ENCODE data around the gene KLHL18.

KLHL18 gene

DNA sequence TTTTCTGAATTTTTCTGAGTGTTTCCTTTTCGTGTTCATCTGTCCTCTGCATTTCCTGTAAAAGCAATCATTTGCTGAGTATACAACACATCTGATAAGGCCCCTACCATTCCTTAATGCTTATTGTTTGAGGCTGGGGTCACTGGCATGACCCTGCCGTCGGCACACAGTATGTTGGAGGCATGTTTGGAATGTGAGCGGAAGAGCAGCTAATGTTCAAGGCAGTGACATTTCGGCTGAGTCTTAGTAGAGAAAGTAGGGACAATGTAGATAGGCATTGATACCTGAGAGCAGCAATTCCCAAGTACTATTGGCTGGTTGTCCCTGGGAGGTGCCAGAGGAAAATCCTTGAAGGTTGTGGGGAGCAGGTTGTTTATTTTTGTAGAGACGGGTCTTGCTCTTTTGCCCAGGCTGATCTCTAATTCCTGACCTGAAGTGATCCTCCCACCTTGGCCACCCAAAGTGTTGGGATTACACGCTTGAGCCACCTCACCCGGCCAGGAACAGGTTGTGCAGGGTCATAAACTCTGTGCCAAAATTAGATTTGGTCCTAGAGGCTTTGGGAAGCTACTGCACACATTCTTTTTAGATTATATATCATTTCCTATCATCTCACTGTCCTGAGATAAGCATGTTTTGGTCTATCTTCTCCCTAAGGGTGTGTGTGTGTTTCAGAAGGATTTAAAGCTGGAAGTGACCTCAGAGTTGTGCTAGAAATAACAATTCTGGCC lies 111.6 kb downstream of the KLHL18 start:
- H3K4me3 ChIP-seq (ENCODE audit: low read length) = no peak overlapping the region
- no peak overlapping the region for H3K9ac ChIP-seq (ENCODE audit: low read length)
- H3K4me1 ChIP-seq (ENCODE audit: control insufficient read depth, insufficient read depth, low read length) = peaks cover 11% of the 10 kb centered on the region
- H3K9me3 ChIP-seq (ENCODE audit: control insufficient read depth, low read length) = no peaks in the 10 kb centered on the region
- no peaks in the 10 kb centered on the region for H3K27me3 ChIP-seq (ENCODE audit: control insufficient read depth, insufficient read depth, low read length)
- H3K36me3 ChIP-seq (ENCODE audit: control insufficient read depth, insufficient read depth, low read length) = no peaks in the 10 kb centered on the region

DNA sequence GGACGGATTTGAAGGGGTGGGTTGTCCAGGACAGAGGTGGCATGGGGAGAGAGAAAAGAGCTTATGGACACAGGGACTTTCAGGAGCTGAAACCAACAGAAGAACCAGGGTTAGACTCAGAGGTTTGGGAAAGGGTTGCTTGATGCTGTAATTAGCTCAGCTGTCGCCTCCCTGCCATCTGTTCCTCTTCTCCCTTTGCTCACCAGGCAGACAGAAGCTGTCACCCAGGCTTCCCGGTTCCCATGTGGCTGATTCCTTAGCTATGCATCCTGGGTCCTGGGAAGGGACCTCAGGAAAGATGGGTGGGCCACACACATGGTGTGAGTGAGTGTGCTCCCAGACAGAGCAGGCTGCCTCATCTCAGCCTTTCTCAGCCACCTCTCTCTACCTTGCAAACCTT lies 112.1 kb downstream of the KLHL18 start:
- peaks cover 11% of the 10 kb centered on the region for H3K4me1 ChIP-seq (ENCODE audit: control insufficient read depth, insufficient read depth, low read length)
- no peaks in the 10 kb centered on the region for H3K9me3 ChIP-seq (ENCODE audit: control insufficient read depth, low read length)
- H3K4me3 ChIP-seq (ENCODE audit: low read length) = no peak overlapping the region
- H3K27me3 ChIP-seq (ENCODE audit: control insufficient read depth, insufficient read depth, low read length) = no peaks in the 10 kb centered on the region
- H3K9ac ChIP-seq (ENCODE audit: low read length) = no peak overlapping the region
- H3K36me3 ChIP-seq (ENCODE audit: control insufficient read depth, insufficient read depth, low read length) = no peaks in the 10 kb centered on the region
